ENCODE data around the gene ARSG.

The ARSG gene

GRCh38 chr17:68320943-68321555, 29.8 kb downstream of the ARSG start:
- in situ Hi-C loops (cut with HindIII; ENCODE audit: low sequenced_read_pairs), result no loop called here
- no peak overlapping the region for H3K4me3 ChIP-seq (ENCODE audit: low read depth, low read length)
- no peak for TF ChIP-seq CTCF (IDR thresholded peaks at IDR 0.05; ENCODE audit: low read depth, low read length, missing control alignments)
- DNase-seq (ENCODE audit: low read depth), result no peak

- in situ Hi-C loops (cut with HindIII; ENCODE audit: low sequenced_read_pairs), result no loop called here
- DNase-seq (ENCODE audit: low read depth), result no peak
- no peak for TF ChIP-seq CTCF (IDR thresholded peaks at IDR 0.05; ENCODE audit: low read depth, low read length, missing control alignments)
- no peak overlapping the region for H3K4me3 ChIP-seq (ENCODE audit: low read depth, low read length)
Measured at GRCh38 chr17:68321556-68321954, 30.3 kb downstream of the ARSG start.

GRCh38 chr17:68322630-68323029, 31.3 kb downstream of the ARSG start:
- in situ Hi-C loops (cut with HindIII; ENCODE audit: low sequenced_read_pairs), result no loop called here
- DNase-seq (ENCODE audit: low read depth), result no peak
- H3K4me3 ChIP-seq (ENCODE audit: low read depth, low read length), result no peak overlapping the region
- TF ChIP-seq CTCF (IDR thresholded peaks at IDR 0.05; ENCODE audit: low read depth, low read length, missing control alignments), result no peak

GRCh38 chr17:68324114-68324513, 32.8 kb downstream of the ARSG start:
- TF ChIP-seq CTCF (IDR thresholded peaks at IDR 0.05; ENCODE audit: low read depth, low read length, missing control alignments), result no peak
- no peak for DNase-seq (ENCODE audit: low read depth)
- H3K4me3 ChIP-seq (ENCODE audit: low read depth, low read length), result no peak overlapping the region
- in situ Hi-C loops (cut with HindIII; ENCODE audit: low sequenced_read_pairs), result no loop called here

GRCh38 chr17:68324654-68325336, 33.5 kb downstream of the ARSG start:
- no peak overlapping the region for H3K4me3 ChIP-seq (ENCODE audit: low read depth, low read length)
- no peak for TF ChIP-seq CTCF (IDR thresholded peaks at IDR 0.05; ENCODE audit: low read depth, low read length, missing control alignments)
- in situ Hi-C loops (cut with HindIII; ENCODE audit: low sequenced_read_pairs), result no loop called here
- no peak for DNase-seq (ENCODE audit: low read depth)

- no peak for DNase-seq (ENCODE audit: low read depth)
- no peak for TF ChIP-seq CTCF (IDR thresholded peaks at IDR 0.05; ENCODE audit: low read depth, low read length, missing control alignments)
- in situ Hi-C loops (cut with HindIII; ENCODE audit: low sequenced_read_pairs), result no loop called here
- H3K4me3 ChIP-seq (ENCODE audit: low read depth, low read length), result no peak overlapping the region
Measured at GRCh38 chr17:68325961-68326360, 34.7 kb downstream of the ARSG start.
